SK-N-MC (cell line): ENCODE data around the gene EFNA3.

Source experiments
- DNase-seq: peaks from one replicate; pipeline ENCODE4 v3.0.0-alpha.2; 2011; ENCODE audit warnings: low read depth, low spot score
- H3K27ac ChIP-seq: fragments of 200-600 bp; sonication (generic); 2 replicates; pipeline ENCODE4 v1.5.1; 2016; ENCODE audit warnings: mixed run types
- H3K36me3 ChIP-seq: fragments of 200-600 bp; sonication (generic); 2 replicates; pipeline ENCODE4 v1.6.1; 2017; ENCODE audit warnings: antibody characterized with exemption, low read length, mixed read lengths; ENCODE audit not compliant: insufficient read depth
- H3K4me3 ChIP-seq: fragments of 200-600 bp; sonication (generic); 2 replicates; pipeline ENCODE4 v1.5.1; 2016
- H3K9ac ChIP-seq: fragments of 200-600 bp; sonication (generic); 2 replicates; pipeline ENCODE4 v1.8.0; 2017; ENCODE audit warnings: mixed run types, mixed read lengths; ENCODE audit not compliant: insufficient read length
- H3K9me3 ChIP-seq: fragments of 200-600 bp; sonication (generic); 2 replicates; pipeline ENCODE4 v1.6.1; 2017; ENCODE audit warnings: low read depth, mild to moderate bottlenecking, antibody characterized with exemption, low read length, moderate library complexity, mixed read lengths
- EZH2 ChIP-seq: fragments of 200-600 bp; sonication (generic); IDR thresholded peaks from one replicate; pipeline ENCODE4 v1.6.1; 2017; ENCODE audit warnings: antibody characterized with exemption
- FOXP2 ChIP-seq: optimal IDR thresholded peaks from 2 replicates; pipeline ENCODE3; 2011; ENCODE audit warnings: mild to moderate bottlenecking, moderate library complexity; ENCODE audit not compliant: insufficient read depth; ENCODE audit errors: extremely low read length, control extremely low read depth
- POLR2AphosphoS5 ChIP-seq: IDR thresholded peaks from 2 replicates; pipeline ENCODE4 v1.6.1; 2012; ENCODE audit warnings: mild to moderate bottlenecking, low read depth, low read length, borderline replicate concordance

Gene EFNA3

GRCh38 chr1:155043793-155044192 lies 34.8 kb upstream of the EFNA3 start:
- H3K9ac ChIP-seq, result no peak overlapping the region
- H3K4me3 ChIP-seq, result no peak overlapping the region
- TF ChIP-seq FOXP2 (no peak), EZH2 (no peak), POLR2AphosphoS5 (no peak)
- no peaks in the 10 kb centered on the region for H3K9me3 ChIP-seq
- H3K27ac ChIP-seq, result no peak overlapping the region
- no peak for DNase-seq
- H3K36me3 ChIP-seq, result no peaks in the 10 kb centered on the region

GRCh38 chr1:155044365-155044764 lies 34.3 kb upstream of the EFNA3 start:
- no peak for DNase-seq
- no peaks in the 10 kb centered on the region for H3K36me3 ChIP-seq
- H3K27ac ChIP-seq, result no peak overlapping the region
- TF ChIP-seq EZH2, result no peak
- TF ChIP-seq FOXP2, result no peak
- no peak for TF ChIP-seq POLR2AphosphoS5
- no peak overlapping the region for H3K9ac ChIP-seq
- no peaks in the 10 kb centered on the region for H3K9me3 ChIP-seq
- no peak overlapping the region for H3K4me3 ChIP-seq

GRCh38 chr1:155044812-155045657 lies 33.6 kb upstream of the EFNA3 start:
- DNase-seq, result no peak
- no peak overlapping the region for H3K4me3 ChIP-seq
- TF ChIP-seq FOXP2, result no peak
- TF ChIP-seq EZH2, result no peak
- no peak for TF ChIP-seq POLR2AphosphoS5
- H3K27ac ChIP-seq, result no peak overlapping the region
- no peaks in the 10 kb centered on the region for H3K36me3 ChIP-seq
- H3K9ac ChIP-seq, result no peak overlapping the region
- no peaks in the 10 kb centered on the region for H3K9me3 ChIP-seq

DNA sequence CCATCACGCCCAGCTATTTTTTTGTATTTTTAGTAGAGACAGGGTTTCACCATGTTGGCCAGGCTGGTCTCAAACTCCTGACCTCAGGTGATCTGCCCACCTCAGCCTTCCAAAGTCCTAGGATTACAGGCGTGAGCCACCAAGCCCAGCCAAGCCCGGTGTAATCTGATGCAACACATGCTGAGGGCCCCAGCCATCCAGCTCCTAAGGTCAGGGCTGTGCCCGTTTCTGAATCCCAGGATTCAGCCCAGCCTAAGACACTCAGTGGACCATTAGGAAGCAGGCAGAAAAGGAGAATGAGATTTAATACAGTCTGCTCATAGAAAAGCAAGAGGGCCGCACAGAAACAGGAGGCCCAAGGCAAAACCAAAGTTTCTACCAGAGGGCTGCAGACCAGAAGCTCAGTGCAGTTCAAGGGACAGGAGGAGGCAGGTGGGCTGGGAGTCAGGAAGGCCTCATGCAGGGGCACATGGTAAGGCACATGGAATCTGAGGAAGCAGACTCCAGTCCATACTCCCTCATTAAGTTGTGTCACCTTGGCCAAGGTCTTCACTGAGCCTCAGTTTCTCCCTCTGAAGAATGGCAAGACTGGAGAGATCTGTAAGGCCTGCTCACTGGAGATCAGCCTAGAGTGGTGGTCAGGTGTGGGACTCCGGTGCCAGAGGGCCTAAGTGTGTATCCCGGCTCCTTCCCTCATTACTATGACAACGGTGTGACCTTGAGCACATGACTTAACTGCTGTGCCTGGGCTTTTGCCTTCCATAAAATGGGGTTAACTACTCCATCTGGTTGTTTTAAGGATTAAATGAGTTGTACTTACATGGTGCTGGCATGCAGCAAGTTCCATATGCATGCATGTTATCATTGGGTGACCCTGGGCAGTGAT lies 29.9 kb upstream of the EFNA3 start:
- no peak for DNase-seq
- H3K9me3 ChIP-seq, result no peaks in the 10 kb centered on the region
- H3K27ac ChIP-seq, result no peak overlapping the region
- TF ChIP-seq EZH2 (no peak), POLR2AphosphoS5 (no peak), FOXP2 (no peak)
- no peaks in the 10 kb centered on the region for H3K36me3 ChIP-seq
- H3K4me3 ChIP-seq, result no peak overlapping the region
- no peak overlapping the region for H3K9ac ChIP-seq

- Histone ChIP-seq H3K9me3 (no peaks in the 10 kb centered on the region), H3K4me3 (peak overlapping the region; percentile 97), H3K27ac (peak overlapping the region; percentile 85), H3K9ac (peak overlapping the region; percentile 76), H3K36me3 (no peaks in the 10 kb centered on the region)
- no peak for TF ChIP-seq FOXP2
- TF ChIP-seq POLR2AphosphoS5, result no peak
- TF ChIP-seq EZH2, result no peak
- DNase-seq, result no peak
Measured at GRCh38 chr1:155049651-155050559, 28.7 kb upstream of the EFNA3 start.

DNA sequence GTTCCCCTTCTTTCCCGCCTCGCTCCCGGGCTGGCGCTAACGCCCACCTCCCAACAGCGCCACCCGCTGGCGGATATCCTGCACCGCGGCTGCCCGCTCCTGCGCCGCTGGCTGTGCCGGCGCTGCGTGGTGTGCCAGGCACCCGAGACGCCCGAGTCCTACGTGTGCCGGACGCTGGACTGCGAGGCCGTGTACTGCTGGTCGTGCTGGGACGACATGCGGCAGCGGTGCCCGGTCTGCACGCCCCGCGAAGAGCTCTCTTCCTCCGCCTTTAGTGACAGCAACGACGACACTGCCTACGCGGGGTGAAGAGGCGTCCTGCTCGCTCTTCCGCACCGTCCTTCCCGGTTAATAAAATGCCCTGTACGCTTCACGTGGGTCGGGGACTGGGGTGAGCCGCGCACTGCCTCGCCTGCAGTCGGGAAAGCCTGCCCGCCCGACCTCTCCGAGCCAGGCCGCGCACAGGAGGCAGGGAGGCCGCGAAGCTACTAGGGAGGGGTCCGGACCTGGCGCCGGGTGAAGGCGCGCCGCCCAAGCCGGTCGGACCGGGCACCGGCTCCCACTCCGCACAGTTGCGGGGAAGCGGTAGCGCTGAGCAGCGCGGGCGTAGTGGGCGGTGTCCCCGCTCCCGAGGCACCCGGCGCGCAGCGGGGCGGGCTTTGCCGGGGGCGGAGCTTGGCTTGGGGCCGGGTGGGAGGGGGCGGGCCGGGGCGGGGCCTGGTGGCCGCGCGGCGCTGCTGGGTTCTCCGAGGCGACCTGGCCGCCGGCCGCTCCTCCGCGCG lies 27.9 kb upstream of the EFNA3 start, which contains the start of gene ADAM15:
Gene ADAM15 (plus strand): TSS at position 757 of the 782 bp plus-strand sequence. CDS start 71 bp downstream, outside the sequence.
- H3K36me3 ChIP-seq, result no peaks in the 10 kb centered on the region
- peak within 1 kb of the TSS; percentile 97 for H3K4me3 ChIP-seq
- H3K9me3 ChIP-seq, result no peaks in the 10 kb centered on the region
- peak within 1 kb of the TSS; percentile 85 for H3K27ac ChIP-seq
- peak; percentile 83 for TF ChIP-seq POLR2AphosphoS5
- TF ChIP-seq EZH2, result no peak
- peak within 1 kb of the TSS; percentile 76 for H3K9ac ChIP-seq
- no peak for DNase-seq

- no peak overlapping the region for H3K27ac ChIP-seq
- H3K4me3 ChIP-seq, result peak overlapping the region; percentile 97
- DNase-seq, result no peak
- H3K36me3 ChIP-seq, result no peaks in the 10 kb centered on the region
- no peaks in the 10 kb centered on the region for H3K9me3 ChIP-seq
- TF ChIP-seq EZH2, result no peak
- peak; percentile 13; the same call in 1 of the 2 replicates for TF ChIP-seq POLR2AphosphoS5
- peak overlapping the region; percentile 75 for H3K9ac ChIP-seq
Measured at GRCh38 chr1:155051342-155051776, 27.3 kb upstream of the EFNA3 start.

DNA sequence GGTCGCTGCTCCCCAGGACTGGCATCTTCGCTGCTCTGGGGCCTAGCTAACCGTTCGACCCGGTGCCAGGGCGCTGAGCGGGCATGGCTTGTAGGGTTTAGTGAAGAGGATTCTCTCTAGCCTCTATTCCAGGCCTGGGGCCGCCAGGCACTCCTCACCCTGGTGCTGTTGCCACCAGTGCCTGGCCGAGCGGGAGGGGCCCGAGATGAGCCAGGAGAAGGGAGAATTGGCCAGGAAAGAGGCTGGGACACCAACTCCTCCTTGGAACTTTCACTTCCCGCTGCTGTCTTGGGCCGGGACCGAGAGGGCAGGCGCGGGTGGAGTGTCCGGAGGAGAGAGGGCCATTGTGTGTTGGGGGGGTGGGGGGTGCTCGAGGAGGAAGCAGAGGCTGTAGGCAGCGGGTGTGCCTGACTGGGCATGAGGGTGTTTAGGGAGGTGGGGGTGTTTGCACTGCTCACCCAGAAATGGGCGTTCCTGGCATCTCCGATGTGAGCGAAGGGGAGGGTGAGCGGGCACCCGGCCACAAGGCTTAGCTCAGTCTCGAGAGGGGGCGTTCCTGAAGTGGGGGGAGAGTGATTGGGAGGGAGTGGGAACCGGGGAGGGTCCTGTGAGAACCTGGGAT lies 26.7 kb upstream of the EFNA3 start:
- no peak for DNase-seq
- Histone ChIP-seq H3K27ac (no peak overlapping the region), H3K4me3 (peak overlapping the region; percentile 97), H3K9me3 (no peaks in the 10 kb centered on the region), H3K9ac (peak overlapping the region; percentile 75), H3K36me3 (no peaks in the 10 kb centered on the region)
- no peak for TF ChIP-seq EZH2
- TF ChIP-seq FOXP2, result no peak
- no peak for TF ChIP-seq POLR2AphosphoS5
